ENCODE data around the gene JAG1. TPM values are rescaled to one million over a fixed set of nuclear protein-coding genes. Genes with fewer than 3 reads are reported as not detected.

Gene JAG1
- total and polyA plus RNA-seq, 2 donors (not counting 3 experiments of a cell fraction or from before 2014, with no cell fraction given): 19.7 to 37.0 TPM

GRCh38 chr20:10632721-10633509 is 40.9 kb downstream of the JAG1 start:
- TF ChIP-seq GATA2 (IDR thresholded peaks at IDR 0.05; ENCODE audit: insufficient read depth, insufficient read length, low read depth, low read length) (no peak), FOS (IDR thresholded peaks at IDR 0.05; ENCODE audit: borderline replicate concordance, insufficient read depth, low read length) (no peak), POLR2A (IDR thresholded peaks at IDR 0.05; ENCODE audit: low read depth, low read length) (no peak), JUN (IDR thresholded peaks at IDR 0.05; ENCODE audit: borderline replicate concordance, insufficient read depth, insufficient read length, low read depth) (no peak), POLR2AphosphoS5 (IDR thresholded peaks at IDR 0.05; ENCODE audit: insufficient read depth, low read depth, low read length) (no peak), EZH2 (IDR thresholded peaks at IDR 0.05; ENCODE audit: borderline replicate concordance, low read depth, low read length, severe bottlenecking) (no peak), MYC (IDR thresholded peaks at IDR 0.05; ENCODE audit: low read depth, low read length) (no peak)
- TF ChIP-seq, protein P1, sequence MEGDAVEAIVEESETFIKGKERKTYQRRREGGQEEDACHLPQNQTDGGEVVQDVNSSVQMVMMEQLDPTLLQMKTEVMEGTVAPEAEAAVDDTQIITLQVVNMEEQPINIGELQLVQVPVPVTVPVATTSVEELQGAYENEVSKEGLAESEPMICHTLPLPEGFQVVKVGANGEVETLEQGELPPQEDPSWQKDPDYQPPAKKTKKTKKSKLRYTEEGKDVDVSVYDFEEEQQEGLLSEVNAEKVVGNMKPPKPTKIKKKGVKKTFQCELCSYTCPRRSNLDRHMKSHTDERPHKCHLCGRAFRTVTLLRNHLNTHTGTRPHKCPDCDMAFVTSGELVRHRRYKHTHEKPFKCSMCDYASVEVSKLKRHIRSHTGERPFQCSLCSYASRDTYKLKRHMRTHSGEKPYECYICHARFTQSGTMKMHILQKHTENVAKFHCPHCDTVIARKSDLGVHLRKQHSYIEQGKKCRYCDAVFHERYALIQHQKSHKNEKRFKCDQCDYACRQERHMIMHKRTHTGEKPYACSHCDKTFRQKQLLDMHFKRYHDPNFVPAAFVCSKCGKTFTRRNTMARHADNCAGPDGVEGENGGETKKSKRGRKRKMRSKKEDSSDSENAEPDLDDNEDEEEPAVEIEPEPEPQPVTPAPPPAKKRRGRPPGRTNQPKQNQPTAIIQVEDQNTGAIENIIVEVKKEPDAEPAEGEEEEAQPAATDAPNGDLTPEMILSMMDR (IDR thresholded peaks at IDR 0.05; ENCODE audit: extremely low read depth in 1 of 2, insufficient read depth in 1 of 2, low read depth in 1 of 2, low read length in 2 of 2): no peak
- TF ChIP-seq, protein P2, sequence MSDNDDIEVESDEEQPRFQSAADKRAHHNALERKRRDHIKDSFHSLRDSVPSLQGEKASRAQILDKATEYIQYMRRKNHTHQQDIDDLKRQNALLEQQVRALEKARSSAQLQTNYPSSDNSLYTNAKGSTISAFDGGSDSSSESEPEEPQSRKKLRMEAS (IDR thresholded peaks at IDR 0.05; ENCODE audit: insufficient read depth, insufficient read length): no peak
- no peak overlapping the region for H3K4me2 ChIP-seq (ENCODE audit: insufficient read depth, low read length)
- POLR2A ChIA-PET: no interaction called here

More at GRCh38 chr20:10632721-10633509, 40.9 kb downstream of the JAG1 start:
- Histone ChIP-seq H3K36me3 (ENCODE audit: control insufficient read depth in 2 of 2, extremely low read depth in 1 of 2, insufficient read depth in 2 of 2, low read length in 2 of 2) (no peaks in the 10 kb centered on the region), H3K79me2 (ENCODE audit: control insufficient read depth, insufficient read depth, low read length) (no peaks in the 10 kb centered on the region), H3K9me1 (replicated peaks; ENCODE audit: control insufficient read depth, extremely low read depth, insufficient read depth, low read length) (no peaks in the 10 kb centered on the region), H3K27ac (ENCODE audit: insufficient read depth, low read depth, low read length) (no peak overlapping the region), H3K9ac (replicated peaks; ENCODE audit: extremely low read depth, insufficient read depth, low read length) (no peak overlapping the region), H4K20me1 (replicated peaks; ENCODE audit: control insufficient read depth, extremely low read depth, insufficient read depth, low read length) (no peaks in the 10 kb centered on the region), H3K4me3 (replicated peaks in 1 of 3; ENCODE audit: insufficient read depth in 1 of 3, low read depth in 1 of 3, low read length in 3 of 3) (no peak overlapping the region), H3K9me3 (replicated peaks; ENCODE audit: control insufficient read depth, insufficient read depth, low read length) (no peaks in the 10 kb centered on the region), H3K27me3 (ENCODE audit: control insufficient read depth in 2 of 2, insufficient read depth in 2 of 2, low read length in 2 of 2) (no peaks in the 10 kb centered on the region), H2AFZ (ENCODE audit: low read depth, low read length) (no peak overlapping the region), H3K4me1 (ENCODE audit: control insufficient read depth, extremely low read depth, insufficient read depth, low read length) (peaks cover 38% of the 10 kb centered on the region)
- intact Hi-C loops (cut with micrococcal nuclease) (no loop called here), dilution Hi-C loops (cut with MboI; ENCODE audit: extremely low pct_ligation_motif_present, low sequenced_read_pairs) (no loop called here)
- DNase-seq (ENCODE audit: low read depth, low spot score): no peak
- peak; percentile 40 for FAIRE-seq
- no TSS peak for BruUV-seq (replicated peaks)
- CTCF ChIA-PET: interaction anchor here (1.0 to 1.8 kb wide), 2 partner anchors 24 to 39 kb away, joined by 4 to 8 read pairs; no protein-coding TSS in a partner anchor

All from endothelial cell of umbilical vein (primary cell).